ENCODE measurements around the gene EVPL. TPM values are rescaled to one million over a fixed set of nuclear protein-coding genes. Genes with fewer than 3 reads are reported as not detected.

EVPL gene
- polyA plus RNA-seq, 1 experiment, result not detected

GRCh38 chr17:76000755-76001521 lies 26.2 kb downstream of the EVPL start, which contains the start of gene CDK3:
Gene CDK3 (plus strand): TSS chr17:76000855. CDS start chr17:76001426, 571 bp downstream.
- CTCF ChIA-PET, result interaction anchor here (0.7 to 19.9 kb wide), 9 partner anchors 9 to 278 kb away, joined by 3 to 264 read pairs (median 7); partner anchors contain the start of gene MRPL38
- POLR2A ChIA-PET, result no interaction called here
- TF ChIP-seq, protein P1, sequence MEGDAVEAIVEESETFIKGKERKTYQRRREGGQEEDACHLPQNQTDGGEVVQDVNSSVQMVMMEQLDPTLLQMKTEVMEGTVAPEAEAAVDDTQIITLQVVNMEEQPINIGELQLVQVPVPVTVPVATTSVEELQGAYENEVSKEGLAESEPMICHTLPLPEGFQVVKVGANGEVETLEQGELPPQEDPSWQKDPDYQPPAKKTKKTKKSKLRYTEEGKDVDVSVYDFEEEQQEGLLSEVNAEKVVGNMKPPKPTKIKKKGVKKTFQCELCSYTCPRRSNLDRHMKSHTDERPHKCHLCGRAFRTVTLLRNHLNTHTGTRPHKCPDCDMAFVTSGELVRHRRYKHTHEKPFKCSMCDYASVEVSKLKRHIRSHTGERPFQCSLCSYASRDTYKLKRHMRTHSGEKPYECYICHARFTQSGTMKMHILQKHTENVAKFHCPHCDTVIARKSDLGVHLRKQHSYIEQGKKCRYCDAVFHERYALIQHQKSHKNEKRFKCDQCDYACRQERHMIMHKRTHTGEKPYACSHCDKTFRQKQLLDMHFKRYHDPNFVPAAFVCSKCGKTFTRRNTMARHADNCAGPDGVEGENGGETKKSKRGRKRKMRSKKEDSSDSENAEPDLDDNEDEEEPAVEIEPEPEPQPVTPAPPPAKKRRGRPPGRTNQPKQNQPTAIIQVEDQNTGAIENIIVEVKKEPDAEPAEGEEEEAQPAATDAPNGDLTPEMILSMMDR (IDR thresholded peaks at IDR 0.05; ENCODE audit: insufficient read depth, low read depth, low read length), result no peak
- H3K36me3 ChIP-seq (ENCODE audit: control insufficient read depth, insufficient read depth, low read length), result peaks cover 5% of the 10 kb centered on the region
- H3K4me3 ChIP-seq (ENCODE audit: low read depth, low read length), result no peak within 1 kb of the TSS
- no peak for DNase-seq (ENCODE audit: low read depth)
- no peaks in the 10 kb centered on the region for H3K27me3 ChIP-seq (ENCODE audit: control insufficient read depth, insufficient read depth, low read length)

DNA sequence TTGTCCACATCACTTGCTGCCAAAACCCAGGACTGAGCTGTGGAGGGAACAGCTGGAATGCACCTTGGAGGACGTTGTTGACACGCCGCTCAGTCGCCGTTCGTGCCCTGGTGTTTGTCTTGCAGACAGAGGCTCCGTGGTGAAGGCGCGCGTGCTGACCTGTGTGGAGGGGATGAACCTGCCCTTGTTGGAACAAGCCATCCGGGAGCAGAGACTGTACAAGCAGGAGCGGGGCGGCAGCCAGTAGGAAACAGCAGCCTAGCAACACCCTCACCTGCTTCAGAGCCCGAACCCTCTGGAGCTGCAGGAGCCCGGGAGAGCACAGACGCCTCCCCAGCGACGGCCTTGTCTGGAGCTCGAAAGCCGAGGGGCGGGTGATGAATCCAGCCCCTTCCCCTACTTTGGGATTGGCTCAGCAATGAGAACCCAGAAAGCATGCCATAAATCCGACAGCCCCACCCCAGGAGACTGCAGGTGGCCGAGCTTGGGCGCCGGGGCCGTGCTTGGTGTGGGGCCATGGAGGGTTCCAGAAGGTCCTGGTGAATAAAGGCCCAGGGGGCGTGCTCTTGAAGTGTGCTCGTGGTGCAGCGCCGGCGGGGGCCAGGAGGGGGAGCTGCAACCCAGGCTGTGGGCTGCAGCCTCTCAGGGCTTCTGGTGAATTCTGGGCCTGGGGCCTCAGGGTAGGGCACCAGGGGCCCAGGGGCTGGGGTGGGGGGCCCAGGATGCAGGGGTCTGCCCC lies 26.9 kb downstream of the EVPL start:
- H3K4me3 ChIP-seq (ENCODE audit: low read depth, low read length), result no peak overlapping the region
- no peaks in the 10 kb centered on the region for H3K27me3 ChIP-seq (ENCODE audit: control insufficient read depth, insufficient read depth, low read length)
- H3K36me3 ChIP-seq (ENCODE audit: control insufficient read depth, insufficient read depth, low read length), result peaks cover 5% of the 10 kb centered on the region
- DNase-seq (ENCODE audit: low read depth), result no peak
- ChIA-PET POLR2A (no interaction called here), CTCF (interaction anchor here (1.0 to 19.9 kb wide), 8 partner anchors 9 to 279 kb away, joined by 3 to 264 read pairs (median 9); partner anchors contain the start of gene MRPL38)
- TF ChIP-seq, protein P1 (IDR thresholded peaks at IDR 0.05; ENCODE audit: insufficient read depth, low read depth, low read length), result peak; percentile 79

GRCh38 chr17:75998327-75998795 lies 28.7 kb downstream of the EVPL start:
- CTCF ChIA-PET, result interaction anchor here (1.0 to 19.9 kb wide), 4 partner anchors 11 to 91 kb away, joined by 5 to 264 read pairs (median 18); partner anchors contain the start of genes ACOX1, MRPL38 and TEN1
- H3K36me3 ChIP-seq (ENCODE audit: control insufficient read depth, insufficient read depth, low read length), result peaks cover 2% of the 10 kb centered on the region
- DNase-seq (ENCODE audit: low read depth), result no peak
- TF ChIP-seq, protein P1 (IDR thresholded peaks at IDR 0.05; ENCODE audit: insufficient read depth, low read depth, low read length), result no peak
- H3K27me3 ChIP-seq (ENCODE audit: control insufficient read depth, insufficient read depth, low read length), result no peaks in the 10 kb centered on the region
- no peak overlapping the region for H3K4me3 ChIP-seq (ENCODE audit: low read depth, low read length)
- POLR2A ChIA-PET, result no interaction called here

DNA sequence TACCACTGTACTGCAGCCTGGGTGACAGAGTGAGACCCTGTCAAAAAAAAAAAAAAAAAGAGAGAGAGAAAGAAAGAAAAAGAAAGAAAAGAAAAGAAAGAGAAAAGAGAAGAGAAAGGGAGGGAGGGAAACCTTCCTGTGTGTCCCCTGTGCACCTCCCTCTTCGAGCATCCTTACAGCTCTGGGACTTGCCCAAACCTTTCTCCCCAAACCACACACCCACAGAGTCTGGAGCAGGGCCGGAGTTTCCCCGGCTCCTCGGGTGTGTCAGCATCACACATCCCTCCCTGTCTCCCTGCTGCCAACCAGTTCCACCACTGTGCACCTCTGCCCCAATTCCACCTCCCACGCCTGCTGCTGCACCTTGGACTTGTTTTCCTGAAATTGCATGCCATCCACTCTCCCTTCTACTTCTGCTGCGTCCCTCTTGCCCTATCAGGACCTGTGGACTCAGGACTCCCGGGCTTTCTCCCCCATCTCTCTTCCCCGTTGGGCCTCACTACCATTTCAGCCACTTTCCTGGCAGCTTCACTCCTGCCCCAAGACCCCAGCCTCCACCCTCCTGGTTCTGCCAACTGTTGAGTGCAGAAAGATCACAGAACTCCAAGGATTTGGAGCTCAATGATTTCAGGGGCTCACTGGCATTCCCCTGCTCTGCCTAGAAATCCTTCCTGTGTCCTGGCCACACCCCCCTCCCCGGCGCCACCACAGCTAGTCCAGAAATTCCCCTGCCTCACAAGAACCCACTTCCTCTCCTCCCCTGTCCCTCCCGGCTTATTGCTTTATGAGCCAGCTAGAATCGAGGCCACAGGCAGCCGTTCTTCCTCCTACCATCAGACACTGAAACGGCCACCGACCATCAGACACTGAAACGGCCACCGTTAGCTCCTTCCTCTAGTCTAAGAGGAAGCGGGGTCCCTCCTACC lies 30.2 kb downstream of the EVPL start:
- ChIA-PET POLR2A (no interaction called here), CTCF (interaction anchor here (1.8 to 19.9 kb wide), 4 partner anchors 9 to 89 kb away, joined by 9 to 264 read pairs (median 22); partner anchors contain the start of gene MRPL38)
- peaks cover 3% of the 10 kb centered on the region for H3K36me3 ChIP-seq (ENCODE audit: control insufficient read depth, insufficient read depth, low read length)
- TF ChIP-seq, protein P1 (IDR thresholded peaks at IDR 0.05; ENCODE audit: insufficient read depth, low read depth, low read length), result no peak
- DNase-seq (ENCODE audit: low read depth), result no peak
- no peaks in the 10 kb centered on the region for H3K27me3 ChIP-seq (ENCODE audit: control insufficient read depth, insufficient read depth, low read length)
- no peak overlapping the region for H3K4me3 ChIP-seq (ENCODE audit: low read depth, low read length)
